C4-2B (cell line): ENCODE measurements around the gene HOXB9.

Experiments used
- CTCF ChIP-seq: fragments of 450-650 bp; conservative IDR thresholded peaks from 2 replicates; pipeline ENCODE4 v1.5.1; 2017; ENCODE audit warnings: mild to moderate bottlenecking
- ZFX ChIP-seq: fragments of 450-650 bp; IDR thresholded peaks from 2 replicates; pipeline ENCODE4 v1.6.1; 2017

- TF ChIP-seq CTCF (no peak), ZFX (no peak)
Measured at GRCh38 chr17:48571826-48572417, 54.2 kb downstream of the HOXB9 start.
